Measurements from ENCODE around the gene ANKRD44.

The ANKRD44 gene

DNA sequence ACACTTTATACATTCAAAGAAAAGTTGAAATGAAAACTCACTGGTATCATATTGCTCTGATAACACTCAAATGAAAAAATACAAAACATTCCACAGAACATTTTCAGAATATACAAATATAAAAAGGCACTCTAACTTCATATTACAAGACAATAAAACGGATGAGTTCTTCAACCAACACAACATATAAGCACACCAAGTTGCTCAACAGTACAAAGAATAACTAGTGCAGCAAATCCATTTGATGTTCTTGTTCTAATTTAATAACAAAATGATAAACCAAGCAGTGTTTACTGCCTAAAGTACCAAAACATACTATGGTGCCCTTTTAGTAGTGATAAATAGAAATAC, 323.3 kb downstream of the ANKRD44 start:
- DNase-seq (ENCODE audit: low read depth) = no peak

DNA sequence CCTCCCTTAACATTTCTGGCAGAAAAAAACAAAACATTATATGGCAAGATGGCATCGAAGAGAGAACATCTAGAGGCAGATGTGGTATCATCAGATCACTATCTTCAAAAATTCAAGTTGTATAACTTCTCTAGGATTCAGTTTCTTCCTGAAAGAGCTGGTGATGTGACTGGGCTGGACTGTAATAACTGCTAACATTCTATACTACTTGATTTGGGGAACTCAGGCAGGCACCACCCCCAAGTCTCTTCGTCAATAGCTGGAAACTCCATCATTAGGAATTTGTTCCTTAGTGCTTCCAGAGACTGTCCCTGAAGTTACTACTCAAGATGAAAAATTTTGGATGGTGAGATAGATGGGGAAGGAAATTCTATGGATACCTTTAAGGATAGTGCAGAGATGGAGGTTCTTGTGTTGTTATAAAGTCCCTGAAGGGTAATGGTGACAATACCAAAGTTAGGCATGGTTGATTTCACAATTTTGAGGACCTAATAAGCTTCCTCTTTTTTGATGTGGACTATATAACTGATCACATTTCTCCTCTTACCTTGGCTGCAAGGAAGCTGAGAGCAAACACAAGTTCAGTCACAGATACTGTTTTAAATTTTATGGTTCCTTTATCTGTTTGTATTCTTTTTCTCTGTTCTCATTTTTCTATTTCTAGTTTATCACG, 324.9 kb downstream of the ANKRD44 start:
- no peak for DNase-seq (ENCODE audit: low read depth)

DNA sequence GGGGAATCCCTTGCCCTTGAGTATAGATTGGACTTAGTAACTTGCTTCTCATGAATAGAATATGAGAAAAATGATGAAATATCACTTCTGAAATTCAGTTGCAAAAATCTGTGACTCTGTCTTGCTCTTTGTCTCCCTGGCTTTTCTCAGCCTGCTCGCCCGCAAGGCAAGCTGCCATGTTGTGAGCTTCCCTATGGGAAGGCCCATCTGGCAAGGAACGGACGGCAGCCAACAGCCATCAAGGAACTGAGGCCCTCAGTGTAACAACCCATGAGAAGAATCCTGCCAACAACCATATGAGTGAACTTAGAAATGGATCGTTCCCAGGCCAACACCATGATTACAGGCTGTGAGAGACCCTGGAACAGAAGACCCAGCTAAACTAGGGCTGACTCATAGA, 325.7 kb downstream of the ANKRD44 start:
- no peak for DNase-seq (ENCODE audit: low read depth)

DNA sequence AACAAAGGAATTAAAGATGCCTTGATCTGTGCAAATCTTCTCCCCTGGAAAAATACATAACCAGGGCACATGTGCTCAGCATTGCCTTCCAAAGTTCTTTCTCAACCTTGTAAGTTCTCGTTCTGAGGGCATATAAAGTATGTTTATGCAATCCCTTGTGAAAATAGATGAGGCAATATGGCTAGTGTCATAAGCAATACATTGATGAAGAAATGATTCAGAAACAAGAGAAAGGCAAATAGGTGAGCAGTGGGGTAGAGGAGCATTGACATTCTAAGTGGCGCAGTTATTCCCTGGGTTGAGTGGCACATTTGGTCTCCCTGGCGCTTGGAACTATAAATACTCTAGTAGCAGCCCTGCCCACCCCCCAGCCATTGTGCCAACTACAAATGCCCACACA, 326.6 kb downstream of the ANKRD44 start:
- DNase-seq (ENCODE audit: low read depth) = peak; percentile 89

DNA sequence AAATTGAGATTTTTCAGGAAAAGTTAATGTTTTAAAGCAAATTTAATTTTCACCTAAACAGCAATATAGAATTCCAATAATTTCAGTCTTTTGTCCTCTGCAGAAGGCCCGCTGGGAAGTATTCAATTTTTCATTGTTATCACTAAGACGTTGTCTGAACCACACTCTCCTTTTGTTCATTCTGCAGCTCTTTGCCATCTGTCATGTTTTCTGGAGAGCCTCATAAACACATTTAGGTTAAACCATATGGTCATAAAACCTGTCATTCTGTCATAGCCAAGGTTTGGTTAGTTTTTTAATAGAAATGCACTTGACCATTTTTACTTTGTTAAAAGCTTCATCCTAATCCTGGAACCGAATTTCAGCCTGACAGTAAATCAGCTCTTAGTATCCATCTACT, 330.1 kb downstream of the ANKRD44 start:
- no peak for DNase-seq (ENCODE audit: low read depth)

DNA sequence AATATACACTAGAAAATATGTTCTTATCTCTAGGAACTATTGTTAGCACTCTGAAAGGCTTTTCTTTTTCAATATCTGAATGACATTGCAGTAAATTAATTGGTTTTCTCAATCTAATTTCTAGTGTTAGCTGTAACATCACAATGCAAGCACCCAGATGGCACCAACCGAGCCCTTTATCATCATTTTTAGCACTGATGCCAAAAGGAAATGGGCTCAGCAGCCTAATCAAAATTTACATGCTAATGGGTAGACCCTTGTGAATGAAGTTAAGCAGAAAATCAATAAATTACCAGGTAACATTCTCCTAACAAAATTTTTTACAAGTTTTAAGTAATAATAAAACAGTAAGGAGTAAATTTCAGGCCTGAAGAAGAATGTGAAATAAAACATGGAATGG, 330.6 kb downstream of the ANKRD44 start:
- no peak for DNase-seq (ENCODE audit: low read depth)

DNA sequence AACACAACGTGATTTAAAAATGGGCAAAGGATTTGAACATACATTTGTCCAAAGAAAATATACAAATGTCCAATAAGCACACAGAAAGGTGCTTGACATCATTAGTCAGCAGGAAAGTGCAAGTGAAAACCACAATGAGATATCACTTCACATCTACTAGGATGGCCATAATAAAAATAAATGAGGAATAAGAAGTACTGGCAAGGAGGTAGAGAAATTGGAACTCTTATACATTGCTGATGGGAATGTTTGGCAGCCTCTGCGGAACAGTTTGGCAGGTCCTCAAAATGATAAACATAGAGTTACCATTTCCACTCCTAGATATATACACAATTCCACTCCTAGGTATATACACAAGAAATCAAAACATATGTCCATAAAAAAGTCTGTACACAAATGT, 333.1 kb downstream of the ANKRD44 start:
- DNase-seq (ENCODE audit: low read depth) = no peak

DNA sequence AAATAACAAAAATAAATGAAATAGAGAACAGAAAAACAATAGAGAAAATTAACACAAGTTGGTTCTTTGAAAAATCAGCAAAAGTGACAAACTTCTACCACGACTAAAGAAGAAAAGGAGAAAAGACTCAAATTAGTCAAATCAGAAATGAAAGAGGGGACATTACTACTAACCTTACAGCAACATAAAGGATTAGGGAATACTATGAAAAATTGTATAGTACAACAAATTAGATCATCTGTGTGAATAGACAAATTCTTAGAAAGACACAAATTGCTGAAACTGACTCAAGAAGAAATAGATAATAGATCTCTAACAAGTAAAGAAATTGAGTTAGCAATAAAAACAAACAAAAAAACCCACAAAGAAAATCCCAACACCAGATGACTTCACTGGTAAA, 335.6 kb downstream of the ANKRD44 start:
- no peak for DNase-seq (ENCODE audit: low read depth)

DNA sequence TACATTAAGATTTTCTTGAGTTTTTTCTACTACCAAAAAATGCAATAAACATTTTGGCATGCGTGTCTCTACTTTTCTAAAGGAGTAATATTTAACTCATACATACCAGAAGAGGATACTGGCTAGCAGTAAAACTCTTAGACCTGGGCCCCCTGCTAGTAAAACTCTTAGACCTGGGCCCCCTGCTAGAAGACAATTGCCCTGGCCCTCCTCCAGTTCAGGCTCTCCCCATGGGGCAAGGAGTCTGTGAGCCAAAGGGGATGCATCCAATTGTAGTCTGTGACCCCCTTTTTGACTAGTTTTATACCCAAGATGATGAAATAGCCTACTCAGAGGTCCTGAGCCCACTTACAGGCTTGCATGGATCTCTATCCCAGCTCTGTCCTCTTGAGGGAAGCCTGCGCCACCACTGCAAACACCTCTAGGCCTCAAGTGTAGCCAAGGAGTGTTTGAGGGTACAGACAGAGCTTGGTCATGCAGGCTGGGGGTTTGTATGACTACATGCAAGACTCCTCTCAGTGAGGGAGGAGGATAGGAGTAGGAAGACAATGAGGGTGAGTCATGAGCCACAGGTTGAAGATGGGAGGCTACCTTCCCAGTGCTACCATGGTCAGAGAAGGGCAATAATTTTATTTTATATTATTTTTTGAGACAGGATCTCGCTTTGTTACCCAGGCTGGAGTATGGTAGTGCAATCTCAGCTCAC, 338.9 kb downstream of the ANKRD44 start:
- DNase-seq (ENCODE audit: low read depth) = no peak

DNA sequence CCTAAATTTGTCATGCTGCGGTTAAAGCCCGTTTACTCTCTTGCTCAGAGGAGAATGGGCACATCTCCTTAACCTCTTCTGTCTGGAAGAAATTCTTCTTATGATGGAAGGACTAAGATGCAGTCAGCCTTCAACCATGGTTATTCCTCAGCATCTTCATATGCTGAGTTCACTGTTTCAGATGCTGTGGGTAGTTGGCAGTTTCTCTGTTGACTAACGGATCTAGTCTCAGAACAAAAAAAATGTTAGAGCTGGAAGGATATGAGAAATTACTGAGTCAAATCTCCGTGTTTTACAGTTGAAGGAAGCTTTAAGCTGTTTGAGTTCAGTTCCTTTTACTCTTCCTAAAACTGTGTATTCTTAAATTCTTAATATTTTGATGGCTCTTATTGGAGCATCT, 340.5 kb downstream of the ANKRD44 start:
- no peak for DNase-seq (ENCODE audit: low read depth)

DNA sequence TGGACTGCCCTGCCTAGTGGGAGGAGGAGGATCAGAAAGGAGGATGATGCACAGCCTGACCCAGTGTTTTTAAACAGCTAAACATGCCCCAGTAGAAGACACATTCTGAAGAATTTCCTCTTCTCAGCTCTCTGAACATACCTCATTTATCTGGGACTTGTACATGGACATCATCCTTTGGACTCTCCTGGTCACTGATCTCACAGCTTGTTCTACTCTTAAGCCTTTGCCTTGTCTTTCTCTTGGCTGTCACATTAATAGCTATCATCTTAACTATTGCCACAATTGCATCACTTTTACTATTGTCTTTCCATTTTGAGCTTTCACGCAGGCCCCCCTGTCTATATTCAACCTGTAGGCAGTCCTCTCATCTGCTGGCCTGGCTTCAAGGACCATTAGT, 342.1 kb downstream of the ANKRD44 start:
- no peak for DNase-seq (ENCODE audit: low read depth)

DNA sequence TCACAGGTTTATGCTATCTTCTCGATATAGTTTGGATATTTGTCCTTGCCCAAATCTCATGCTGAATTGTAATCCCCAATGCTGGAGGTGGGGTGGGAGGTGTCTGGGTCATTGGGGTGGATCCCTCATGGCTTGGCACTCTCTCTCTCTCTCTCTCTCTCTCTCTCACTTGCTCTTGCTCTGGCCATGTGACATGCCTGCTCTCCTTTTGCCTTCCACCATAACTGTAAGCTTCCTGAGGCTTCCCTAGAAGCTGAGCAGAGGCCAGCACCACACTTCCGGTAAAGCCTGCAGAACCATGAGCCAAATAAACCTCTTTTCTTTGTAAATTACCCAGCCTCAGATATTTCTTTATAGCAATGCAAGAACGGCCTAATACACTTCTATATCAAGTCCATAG, 342.8 kb downstream of the ANKRD44 start:
- DNase-seq (ENCODE audit: low read depth) = no peak

DNA sequence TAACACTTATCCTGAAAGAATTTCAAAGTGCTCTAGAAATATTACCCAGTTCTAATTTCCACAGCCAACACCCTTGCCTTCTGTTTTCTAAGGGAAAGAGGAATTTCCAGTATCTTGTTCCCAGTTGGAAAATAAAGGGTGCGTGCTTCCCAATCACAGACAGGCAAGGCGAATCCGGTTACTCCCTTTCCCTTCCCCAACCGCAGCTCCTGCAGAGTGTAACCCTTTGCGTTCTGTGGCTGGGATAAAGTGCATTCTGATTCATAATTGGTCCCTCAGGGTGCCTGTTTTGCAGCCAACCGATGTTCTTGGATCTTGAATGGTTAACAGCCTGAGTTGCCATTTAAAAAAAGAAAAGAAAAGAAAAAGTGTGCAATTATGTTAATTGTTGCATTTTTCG, 343.5 kb downstream of the ANKRD44 start:
- peak; percentile 58 for DNase-seq (ENCODE audit: low read depth)

DNA sequence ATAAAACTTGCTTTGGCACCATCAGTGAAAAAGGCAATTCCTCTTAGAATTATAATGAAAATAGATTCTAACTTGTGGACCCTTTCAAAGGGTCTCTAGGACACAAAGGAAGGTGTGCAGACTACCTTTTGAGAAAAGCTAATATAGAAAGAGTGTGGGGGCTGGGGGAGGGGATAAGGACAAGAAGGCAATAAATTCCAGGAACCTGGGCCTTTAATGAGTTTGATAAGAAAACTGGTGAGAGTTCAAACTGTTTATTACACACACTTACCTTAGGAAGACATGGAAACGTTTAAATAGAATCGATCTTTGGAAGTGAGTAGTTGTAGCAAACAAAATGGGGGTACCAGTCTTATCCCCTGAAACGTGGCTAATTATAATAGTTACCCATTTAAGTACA, 344.5 kb downstream of the ANKRD44 start:
- DNase-seq (ENCODE audit: low read depth) = no peak

DNA sequence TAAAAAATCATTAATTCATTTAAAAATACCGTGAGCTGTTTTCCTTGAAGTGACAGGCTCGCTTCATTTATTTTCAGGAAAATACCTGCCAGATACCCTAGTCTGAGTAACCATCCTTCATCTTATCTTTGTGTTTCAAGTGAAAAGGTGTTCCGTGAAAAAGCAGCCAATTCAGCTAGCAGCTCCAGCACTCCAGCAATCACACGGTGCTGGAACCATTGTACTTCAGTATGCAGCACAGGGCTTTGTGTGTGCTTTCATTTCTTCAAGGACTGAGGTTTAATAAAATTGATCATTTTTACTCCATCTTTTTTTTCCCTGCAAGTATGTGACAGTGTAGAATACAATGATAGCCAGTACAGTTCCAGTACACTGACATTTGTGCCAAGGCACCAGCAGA, 344.9 kb downstream of the ANKRD44 start:
- DNase-seq (ENCODE audit: low read depth) = no peak

DNA sequence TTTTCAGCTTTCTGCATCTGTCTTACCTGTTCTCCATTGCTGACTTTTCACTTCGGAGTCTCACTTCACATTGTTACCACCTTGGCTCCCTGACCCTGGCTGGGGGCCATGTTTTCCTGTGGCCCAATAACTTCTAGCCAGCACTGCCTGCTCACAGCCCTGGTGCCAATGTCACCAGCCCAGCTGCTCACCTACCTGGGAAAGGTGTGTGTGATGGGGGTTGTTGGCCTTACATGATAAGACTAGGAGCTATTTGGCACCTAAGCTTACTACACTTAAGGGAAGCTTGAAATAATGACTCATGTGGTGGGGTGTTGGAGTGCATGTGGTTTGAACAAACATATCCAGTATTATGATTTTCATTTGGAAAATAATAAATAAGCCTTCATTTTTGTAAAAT, 346.6 kb downstream of the ANKRD44 start:
- DNase-seq (ENCODE audit: low read depth) = no peak

DNA sequence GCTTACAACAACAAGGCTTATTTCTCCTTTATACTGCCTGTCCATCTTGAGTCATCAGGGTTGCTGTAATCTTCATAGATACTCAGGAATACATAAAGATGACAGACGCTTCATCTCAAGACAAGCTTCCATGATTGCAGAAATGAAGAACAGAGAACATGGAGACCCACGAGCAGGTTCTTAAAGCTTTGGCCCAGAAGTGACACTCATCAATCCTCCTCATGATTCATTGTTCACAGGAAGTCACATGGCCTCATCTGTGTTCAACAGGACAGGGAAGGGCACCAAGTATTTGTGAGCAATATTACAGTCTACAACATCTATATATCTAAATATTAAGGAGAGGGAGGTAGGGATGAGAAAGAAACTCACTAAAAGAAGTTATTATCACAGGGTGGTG, 347.5 kb downstream of the ANKRD44 start:
- DNase-seq (ENCODE audit: low read depth) = no peak

DNA sequence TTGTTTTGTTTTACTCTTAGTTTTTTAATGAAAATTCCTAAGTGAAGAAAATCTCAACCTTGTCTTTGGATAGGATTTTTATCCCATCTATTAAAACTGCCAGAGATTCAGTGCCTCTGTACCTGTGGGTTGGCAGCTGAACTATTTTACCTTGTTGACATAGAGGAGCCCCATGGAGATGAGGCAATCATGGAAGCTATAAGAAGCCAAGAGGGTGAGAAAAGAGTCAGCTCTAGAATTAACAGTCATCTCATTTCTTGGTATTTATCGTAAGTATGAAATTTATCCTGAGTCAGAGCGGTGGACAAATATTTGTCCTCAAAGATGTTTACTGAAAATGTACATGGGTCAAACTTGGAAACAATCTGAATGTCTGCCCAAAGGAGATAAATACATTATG, 348.3 kb downstream of the ANKRD44 start:
- no peak for DNase-seq (ENCODE audit: low read depth)

DNA sequence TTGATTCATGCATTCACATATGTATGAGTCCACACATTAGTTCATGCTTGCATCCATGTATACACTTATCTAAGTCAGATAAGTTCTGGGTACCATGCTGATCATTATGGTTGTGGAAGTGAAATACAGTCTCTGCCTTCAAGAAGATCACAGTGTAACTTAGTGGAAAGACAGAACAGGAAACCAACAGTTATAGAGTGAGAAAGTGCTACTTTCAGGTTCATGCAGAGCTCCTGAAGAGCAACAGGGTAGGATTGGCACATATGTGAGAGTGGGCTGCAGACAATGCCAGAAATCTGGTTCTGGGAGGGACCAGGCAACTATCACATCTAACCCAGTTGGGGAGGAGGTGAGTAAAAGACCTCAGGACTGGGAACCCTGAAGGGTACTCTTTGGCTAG, 348.7 kb downstream of the ANKRD44 start:
- DNase-seq (ENCODE audit: low read depth) = no peak

DNA sequence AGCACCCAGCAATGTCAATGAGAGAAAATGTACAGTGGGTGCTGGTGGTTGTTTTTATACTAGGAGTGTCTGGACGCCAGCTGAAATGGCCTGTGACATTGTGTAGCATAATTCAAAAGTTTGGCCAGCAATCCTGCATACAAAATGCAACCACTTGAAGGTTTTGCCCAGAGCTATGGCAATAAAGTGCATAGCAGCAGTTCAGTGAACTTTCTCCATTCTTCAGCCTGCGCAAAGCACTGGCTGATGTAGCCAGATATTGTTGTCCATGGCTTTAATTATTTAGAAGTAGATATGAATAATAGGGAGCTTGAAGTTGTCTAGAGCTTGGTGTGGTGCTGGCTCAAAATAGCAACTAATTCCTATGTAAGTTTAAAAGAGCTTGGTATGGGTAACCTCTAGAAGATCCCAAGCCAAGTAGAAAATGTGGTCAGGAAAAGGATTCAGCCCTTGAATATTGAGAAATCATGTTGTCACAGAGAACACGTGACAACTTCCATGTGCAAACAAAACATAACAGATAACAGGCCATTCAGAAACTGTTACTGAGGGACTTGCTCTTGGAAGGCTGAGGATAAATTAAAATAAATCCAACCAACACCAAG, 350.7 kb downstream of the ANKRD44 start:
- DNase-seq (ENCODE audit: low read depth) = peak; percentile 65

DNA sequence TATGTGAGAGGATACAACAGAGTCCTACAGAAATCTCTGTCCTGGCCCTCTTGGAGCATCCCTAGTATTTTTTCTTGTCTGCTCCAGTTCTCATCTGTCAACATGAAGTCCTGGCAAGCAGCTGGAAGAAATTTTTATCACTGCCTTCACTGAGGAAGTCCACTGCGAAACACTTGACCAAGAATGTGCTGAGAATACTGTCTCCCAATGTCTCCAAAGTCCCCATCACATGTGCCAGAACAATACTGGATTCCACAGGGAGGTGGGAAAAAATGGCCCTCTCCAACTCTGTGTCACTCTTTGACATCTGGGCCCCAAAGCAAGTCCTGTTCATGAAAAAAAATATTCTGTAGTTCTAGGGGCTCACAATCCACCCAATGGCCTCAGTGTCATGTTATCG, 351.3 kb downstream of the ANKRD44 start:
- DNase-seq (ENCODE audit: low read depth) = no peak

DNA sequence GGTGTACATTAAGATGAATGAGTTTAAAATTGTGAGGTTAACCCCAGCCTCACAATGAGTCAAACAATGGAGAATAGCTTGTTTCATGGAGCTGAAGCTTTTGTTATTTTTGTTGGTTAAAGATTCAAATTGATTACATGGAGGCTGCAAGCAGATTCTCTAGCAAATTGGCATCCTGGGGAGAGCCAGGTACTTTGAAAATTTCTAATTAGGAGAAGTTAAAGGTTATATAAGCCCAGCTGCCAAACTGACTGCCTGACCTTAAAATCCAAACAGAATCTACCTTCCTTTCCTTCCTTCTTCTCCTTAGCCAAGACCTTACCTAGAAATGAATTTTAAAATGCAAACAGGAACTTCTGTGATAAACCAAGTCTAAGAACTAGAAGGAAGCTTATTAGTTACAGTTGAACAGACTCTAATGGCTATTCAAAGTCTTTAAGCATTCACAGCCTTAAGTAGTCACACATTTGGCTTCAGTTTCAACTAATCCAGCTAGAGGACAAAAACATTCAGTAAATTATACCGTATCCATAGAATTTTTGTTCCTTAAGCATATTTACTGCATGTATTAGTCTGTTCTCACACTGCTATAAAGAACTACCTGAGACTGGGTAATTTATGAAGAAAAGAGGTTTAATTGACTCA, 352.6 kb downstream of the ANKRD44 start:
- DNase-seq (ENCODE audit: low read depth) = no peak

DNA sequence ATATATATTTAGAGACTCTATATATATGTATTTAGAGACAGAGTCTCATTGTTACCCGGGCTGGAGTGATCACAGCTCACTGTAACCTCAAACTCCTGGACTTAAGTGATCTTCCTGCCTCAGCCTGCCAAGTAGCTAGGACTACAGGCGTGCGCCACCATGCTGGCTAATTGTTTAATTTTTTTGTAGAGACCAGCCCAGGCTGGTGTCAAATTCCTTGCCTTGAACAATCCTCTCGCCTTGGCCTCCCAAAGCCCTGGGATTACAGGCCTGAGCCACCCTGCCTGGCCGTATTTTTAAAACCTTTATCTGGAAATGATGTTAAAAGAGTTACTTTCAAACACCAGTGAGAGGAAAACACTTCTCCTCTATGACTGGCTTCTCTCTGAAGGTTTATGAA, 353.1 kb downstream of the ANKRD44 start:
- no peak for DNase-seq (ENCODE audit: low read depth)
